ENCODE results near the gene TEP1. TPM values are rescaled to one million over a fixed set of nuclear protein-coding genes. Genes with fewer than 3 reads are reported as not detected.

TEP1 gene
- total and polyA plus RNA-seq, 10 of the 15 experiments (the other 5 are each of a cell fraction or from before 2014, with no cell fraction given): 3.3 to 29.7 (median 16.8) TPM

GRCh38 chr14:20424851-20425250 lies 11.6 kb upstream of the TEP1 start:
- DNase-seq (ENCODE audit: low read depth, low spot score) (no peak), FAIRE-seq (no peak), ATAC-seq (no peak)
- Histone ChIP-seq H3K9ac (ENCODE audit: control insufficient read depth, insufficient read depth, low read length) (no peak overlapping the region), H3K4me1 (ENCODE audit: control insufficient read depth, insufficient read depth, low read length) (peaks cover 18% of the 10 kb centered on the region), H3K36me3 (ENCODE audit: control insufficient read depth in 2 of 2, insufficient read depth in 2 of 2, low read length in 1 of 2) (no peaks in the 10 kb centered on the region), H3K9me3 (replicated peaks; ENCODE audit: control insufficient read depth, insufficient read depth, low read length) (no peaks in the 10 kb centered on the region), H3K27ac (ENCODE audit: control insufficient read depth, insufficient read depth) (no peak overlapping the region), H3K79me2 (ENCODE audit: control insufficient read depth, insufficient read depth, low read length) (no peaks in the 10 kb centered on the region), H2AFZ (ENCODE audit: control insufficient read depth, low read depth, low read length) (no peak overlapping the region), H4K20me1 (ENCODE audit: control insufficient read depth, insufficient read depth) (no peaks in the 10 kb centered on the region), H3K27me3 (replicated peaks in 1 of 2; ENCODE audit: control insufficient read depth in 2 of 2, insufficient read depth in 2 of 2, low read length in 1 of 2) (no peaks in the 10 kb centered on the region), H3K4me2 (ENCODE audit: control insufficient read depth, insufficient read depth) (no peak overlapping the region), H3K4me3 (no peak overlapping the region)
- BruUV-seq (replicated peaks): no TSS peak
- SMC1A ChIA-PET (ENCODE audit: uncharacterized antibody, unreplicated experiment): interaction anchor here (1.1 to 2.7 kb wide), 3 partner anchors 10 to 259 kb away, joined by 3 to 18 read pairs (median 3); partner anchors contain the start of gene TEP1
- in situ Hi-C loops (cut with MboI): no loop called here
- RAD21 ChIA-PET (ENCODE audit: unreplicated experiment): interaction anchor here (0.9 to 1.2 kb wide), 3 partner anchors 9 to 37 kb away, joined by 3 to 4 read pairs (median 3); partner anchors contain the start of gene PIP4P1
- intact Hi-C loops (cut with micrococcal nuclease; ENCODE audit: unreplicated experiment): no loop called here
- TF ChIP-seq, protein P1, sequence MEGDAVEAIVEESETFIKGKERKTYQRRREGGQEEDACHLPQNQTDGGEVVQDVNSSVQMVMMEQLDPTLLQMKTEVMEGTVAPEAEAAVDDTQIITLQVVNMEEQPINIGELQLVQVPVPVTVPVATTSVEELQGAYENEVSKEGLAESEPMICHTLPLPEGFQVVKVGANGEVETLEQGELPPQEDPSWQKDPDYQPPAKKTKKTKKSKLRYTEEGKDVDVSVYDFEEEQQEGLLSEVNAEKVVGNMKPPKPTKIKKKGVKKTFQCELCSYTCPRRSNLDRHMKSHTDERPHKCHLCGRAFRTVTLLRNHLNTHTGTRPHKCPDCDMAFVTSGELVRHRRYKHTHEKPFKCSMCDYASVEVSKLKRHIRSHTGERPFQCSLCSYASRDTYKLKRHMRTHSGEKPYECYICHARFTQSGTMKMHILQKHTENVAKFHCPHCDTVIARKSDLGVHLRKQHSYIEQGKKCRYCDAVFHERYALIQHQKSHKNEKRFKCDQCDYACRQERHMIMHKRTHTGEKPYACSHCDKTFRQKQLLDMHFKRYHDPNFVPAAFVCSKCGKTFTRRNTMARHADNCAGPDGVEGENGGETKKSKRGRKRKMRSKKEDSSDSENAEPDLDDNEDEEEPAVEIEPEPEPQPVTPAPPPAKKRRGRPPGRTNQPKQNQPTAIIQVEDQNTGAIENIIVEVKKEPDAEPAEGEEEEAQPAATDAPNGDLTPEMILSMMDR (IDR thresholded peaks at IDR 0.05 in 2 of 3, conservative IDR thresholded peaks at IDR 0.05 in 1 of 3; ENCODE audit: control insufficient read depth in 2 of 3, extremely low read depth in 1 of 3, insufficient read depth in 1 of 3, low read depth in 3 of 3, low read length in 3 of 3): no peak
- TF ChIP-seq CBFB (IDR thresholded peaks at IDR 0.05; ENCODE audit: low read depth): no peak
- TF ChIP-seq STAT3 (IDR thresholded peaks at IDR 0.05; ENCODE audit: low read depth, low read length): no peak
- TF ChIP-seq HDAC6 (IDR thresholded peaks at IDR 0.05; ENCODE audit: unreplicated experiment): no peak
- no peak for TF ChIP-seq ZBED1 (IDR thresholded peaks at IDR 0.05; ENCODE audit: borderline replicate concordance)
- no peak for TF ChIP-seq SUZ12 (IDR thresholded peaks at IDR 0.05; ENCODE audit: unreplicated experiment)
- no peak for TF ChIP-seq ATF2 (IDR thresholded peaks at IDR 0.05; ENCODE audit: low read length)
- no peak for TF ChIP-seq MEF2B (IDR thresholded peaks at IDR 0.05; ENCODE audit: partially characterized antibody, poor library complexity, severe bottlenecking)
- no peak for TF ChIP-seq RCOR1 (conservative IDR thresholded peaks at IDR 0.05; ENCODE audit: low read depth, low read length)
- no peak for TF ChIP-seq CHD1 (IDR thresholded peaks at IDR 0.05; ENCODE audit: low read depth, low read length)
- TF ChIP-seq ASH2L (IDR thresholded peaks at IDR 0.05; ENCODE audit: borderline replicate concordance, low read depth): no peak
- POLR2A ChIA-PET: interaction anchor here (0.9 to 1.6 kb wide), 3 partner anchors 9 to 30 kb away, joined by 3 to 6 read pairs (median 4); partner anchors contain the start of genes APEX1 and OSGEP
- CTCF ChIA-PET: interaction anchor here (0.5 to 8.6 kb wide), 6 partner anchors 10 to 184 kb away, joined by 3 to 70 read pairs (median 3); no protein-coding TSS in a partner anchor
- WGBS (ENCODE audit: insufficient coverage, insufficient replicate concordance, low lambda C conversion rate, missing lambda C conversion rate): 50% methylated on average over 2 of the region's 2 CpGs
